ENCODE measurements around the gene TSPAN9. TPM values are rescaled to one million over a fixed set of nuclear protein-coding genes. Genes with fewer than 3 reads are reported as not detected.

TSPAN9 gene
- total and polyA plus RNA-seq, 2 of the 4 experiments (the other 2 are of a cell fraction), result 17.7 to 39.1 TPM

DNA sequence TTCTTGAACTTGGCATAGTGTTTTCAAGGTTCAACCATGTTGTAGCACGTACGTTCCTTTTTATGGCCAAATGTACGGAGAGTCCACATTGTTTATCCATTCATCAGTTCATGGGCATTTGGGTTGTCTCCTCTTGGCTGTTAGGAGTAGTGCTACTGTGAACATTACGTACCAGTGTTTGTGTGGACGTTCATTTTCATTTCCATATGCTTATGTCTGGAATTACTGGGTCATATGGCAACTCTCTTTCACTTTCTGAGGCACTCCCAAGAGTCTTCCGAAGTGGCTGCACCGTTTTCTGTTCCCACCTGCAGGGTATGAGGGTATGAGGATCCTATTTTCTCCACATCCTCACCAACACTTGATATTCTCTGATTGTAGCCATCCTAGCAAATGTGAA is 49.1 kb upstream of the TSPAN9 start:
- TF ChIP-seq RFX5 (IDR thresholded peaks at IDR 0.05; ENCODE audit: low read depth, low read length), result no peak
- TF ChIP-seq NFE2L2 (IDR thresholded peaks at IDR 0.05; ENCODE audit: low read depth, low read length), result no peak
- no peak for TF ChIP-seq BHLHE40 (IDR thresholded peaks at IDR 0.05; ENCODE audit: low read depth, low read length)
- no peak for TF ChIP-seq POLR2A (IDR thresholded peaks at IDR 0.05; ENCODE audit: low read depth, low read length)
- TF ChIP-seq RAD21 (IDR thresholded peaks at IDR 0.05; ENCODE audit: low read length), result no peak
- no peak overlapping the region for H2AK9ac ChIP-seq (replicated peaks; ENCODE audit: low read depth, low read length, poor library complexity)
- CTCF ChIA-PET, result interaction anchor here (1.2 kb wide), 1 partner anchor 14 kb away, joined by 3 read pairs; no protein-coding TSS in a partner anchor
- DNase-seq (no peak), ATAC-seq (ENCODE audit: low read depth) (no peak)
- no peak overlapping the region for H3K4me2 ChIP-seq (ENCODE audit: low read depth, low read length)
- no peak overlapping the region for H2AFZ ChIP-seq (replicated peaks; ENCODE audit: low read length, poor library complexity)
- no peak overlapping the region for H4K91ac ChIP-seq (ENCODE audit: insufficient read depth, low read depth, low read length)
- H2AK5ac ChIP-seq (ENCODE audit: low read depth, low read length), result no peak overlapping the region
- H3K27ac ChIP-seq (ENCODE audit: insufficient read depth, low read length), result no peak overlapping the region
- H2BK5ac ChIP-seq (ENCODE audit: low read depth, low read length, poor library complexity, severe bottlenecking), result no peak overlapping the region
- H3K27me3 ChIP-seq (ENCODE audit: control insufficient read depth, insufficient read depth, low read length), result no peaks in the 10 kb centered on the region
- H2BK15ac ChIP-seq (ENCODE audit: low read depth, low read length), result no peak overlapping the region
- H3K18ac ChIP-seq (ENCODE audit: low read depth, low read length), result no peak overlapping the region
- BruUV-seq (replicated peaks), result no TSS peak
- H4K5ac ChIP-seq (ENCODE audit: low read depth, low read length), result no peak overlapping the region
- H3K23ac ChIP-seq (ENCODE audit: low read depth, low read length), result no peak overlapping the region
- H4K8ac ChIP-seq (ENCODE audit: low read depth in 2 of 2, low read length in 2 of 2), result no peak overlapping the region
- H2BK120ac ChIP-seq (ENCODE audit: low read depth, low read length), result no peak overlapping the region
- in situ Hi-C loops (cut with MboI; ENCODE audit: low sequenced_read_pairs) (no loop called here), intact Hi-C loops (cut with micrococcal nuclease) (no loop called here), dilution Hi-C loops (cut with HindIII; ENCODE audit: low sequenced_read_pairs, unreplicated experiment) (no loop called here)
- H3K14ac ChIP-seq (replicated peaks; ENCODE audit: low read depth, low read length), result no peak overlapping the region
- H4K20me1 ChIP-seq (ENCODE audit: insufficient read depth, low read length), result no peaks in the 10 kb centered on the region
- H2BK20ac ChIP-seq (ENCODE audit: low read depth, low read length), result no peak overlapping the region
- H3K4ac ChIP-seq (ENCODE audit: low read depth, low read length), result no peak overlapping the region
- no peaks in the 10 kb centered on the region for H3K4me1 ChIP-seq (ENCODE audit: control insufficient read depth, insufficient read depth, low read length)
- POLR2A ChIA-PET (ENCODE audit: unreplicated experiment), result no interaction called here
- no CpG with 5 or more reads among the region's 7 CpGs for WGBS, 2 experiments (ENCODE audit: extremely low coverage in 2 of 2, insufficient read length in 1 of 2)
- H3K79me1 ChIP-seq (ENCODE audit: low read depth in 1 of 2, low read length in 2 of 2), result no peaks in the 10 kb centered on the region
- H3K4me3 ChIP-seq (ENCODE audit: insufficient read depth, low read depth, low read length), result no peak overlapping the region
- H3K9me3 ChIP-seq (ENCODE audit: control insufficient read depth, insufficient read depth, low read length), result no peaks in the 10 kb centered on the region
- H3K9ac ChIP-seq (ENCODE audit: low read depth, low read length), result no peak overlapping the region
- H3K56ac ChIP-seq (ENCODE audit: extremely low read depth, insufficient read depth, low read length), result no peak overlapping the region
- no peaks in the 10 kb centered on the region; the same call in 1 of the 2 replicates for H3K9me1 ChIP-seq (ENCODE audit: insufficient read depth, low read length)
- H3K36me3 ChIP-seq (ENCODE audit: control insufficient read depth, insufficient read depth, low read length), result peaks cover 11% of the 10 kb centered on the region
